Erythroblast (primary cell): ENCODE measurements around the gene WIF1.

ENCODE experiments used
- DNase-seq, 2 experiments: peaks; one replicate each; lab custom pipeline; 2025; lab: John Stamatoyannopoulos, UW
- GATA1 ChIP-seq: IDR thresholded peaks from 2 replicates; pipeline ENCODE4 v1.6.1; 2011; ENCODE audit warnings: low read depth, mild to moderate bottlenecking, control low read depth, low read length, moderate library complexity
- POLR2A ChIP-seq: IDR thresholded peaks from 2 replicates; pipeline ENCODE4 v1.6.1; 2011; ENCODE audit warnings: mild to moderate bottlenecking, low read length

The WIF1 gene

GRCh38 chr12:65094722-65095121 is 26.4 kb downstream of the WIF1 start:
- TF ChIP-seq GATA1 (no peak), POLR2A (no peak)
- DNase-seq: no peak

GRCh38 chr12:65093606-65094005 is 27.5 kb downstream of the WIF1 start:
- no peak for TF ChIP-seq POLR2A
- TF ChIP-seq GATA1: no peak
- no peak for DNase-seq

GRCh38 chr12:65090461-65090860 is 30.6 kb downstream of the WIF1 start:
- TF ChIP-seq POLR2A (no peak), GATA1 (no peak)

GRCh38 chr12:65086236-65086635 is 34.9 kb downstream of the WIF1 start:
- no peak for DNase-seq

More at GRCh38 chr12:65090461-65090860, 30.6 kb downstream of the WIF1 start:
- no peak for DNase-seq

GRCh38 chr12:65084579-65084978 is 36.5 kb downstream of the WIF1 start:
- no peak for DNase-seq

More at GRCh38 chr12:65086236-65086635, 34.9 kb downstream of the WIF1 start:
- TF ChIP-seq GATA1: no peak

GRCh38 chr12:65083581-65083980 is 37.5 kb downstream of the WIF1 start:
- no peak for TF ChIP-seq POLR2A
- TF ChIP-seq GATA1: no peak
- no peak for DNase-seq

More at GRCh38 chr12:65084579-65084978, 36.5 kb downstream of the WIF1 start:
- TF ChIP-seq GATA1 (no peak), POLR2A (no peak)

- no peak for DNase-seq
- no peak for TF ChIP-seq GATA1
- TF ChIP-seq POLR2A: no peak
Measured at GRCh38 chr12:65082406-65082805, 38.7 kb downstream of the WIF1 start.

- TF ChIP-seq POLR2A (no peak), GATA1 (no peak)
- no peak for DNase-seq
Measured at GRCh38 chr12:65081496-65081895, 39.6 kb downstream of the WIF1 start.

GRCh38 chr12:65074932-65075331 is 46.2 kb downstream of the WIF1 start:
- DNase-seq: no peak
- no peak for TF ChIP-seq POLR2A
- TF ChIP-seq GATA1: no peak

- no peak for DNase-seq
Measured at GRCh38 chr12:65069336-65069735, 51.8 kb downstream of the WIF1 start.

GRCh38 chr12:65067383-65067782 is 53.7 kb downstream of the WIF1 start:
- TF ChIP-seq POLR2A (no peak), GATA1 (no peak)
- no peak for DNase-seq

More at GRCh38 chr12:65069336-65069735, 51.8 kb downstream of the WIF1 start:
- TF ChIP-seq GATA1 (no peak), POLR2A (no peak)

- TF ChIP-seq GATA1 (no peak), POLR2A (no peak)
- no peak for DNase-seq
Measured at GRCh38 chr12:65055859-65056258, 65.2 kb downstream of the WIF1 start.

- TF ChIP-seq POLR2A (no peak), GATA1 (no peak)
- DNase-seq: no peak
Measured at GRCh38 chr12:65051218-65051617, 69.9 kb downstream of the WIF1 start.

GRCh38 chr12:65045269-65045668 is 75.8 kb downstream of the WIF1 start:
- TF ChIP-seq GATA1 (no peak), POLR2A (no peak)
- no peak for DNase-seq

- no peak for DNase-seq
- TF ChIP-seq GATA1 (no peak), POLR2A (no peak)
Measured at GRCh38 chr12:65039301-65039700, 81.8 kb downstream of the WIF1 start.
